A673 (cell line): ENCODE results near the gene A4GALT. TPM values are rescaled to one million over a fixed set of nuclear protein-coding genes. Genes with fewer than 3 reads are reported as not detected.
A peak's percentile ranks its signal among the peaks of the same experiment; 100 is the strongest.

Experiments used
- BruUV-seq: library from RNA; stranded (reverse); fragments of 400-500 nt; replicated peaks from 2 replicates; lab custom pipeline; 2021; lab: Mats Ljungman, UMichigan
- CTCF ChIA-PET: fragments of 300-600 bp; sonication (Branson Sonifier 250); formaldehyde crosslinking; loops from one replicate; lab custom pipeline; 2022; ENCODE audit warnings: antibody characterized with exemption; lab: Charles Lee
- POLR2A ChIA-PET: fragments of 300-600 bp; sonication (Branson Sonifier 250); formaldehyde crosslinking; loops from one replicate; lab custom pipeline; 2022; ENCODE audit warnings: antibody characterized with exemption; ENCODE audit not compliant: low non-redundant PET; lab: Charles Lee
- DNase-seq: peaks from one replicate; pipeline ENCODE4 v3.0.0-alpha.2; 2015; ENCODE audit warnings: low spot score
- H3K27ac ChIP-seq: fragments of 200-600 bp; sonication (generic); 2 replicates; pipeline ENCODE4 v1.5.1; 2016; ENCODE audit warnings: mixed run types, low read depth, mild to moderate bottlenecking, mixed read lengths, antibody characterized with exemption, low read length; ENCODE audit not compliant: poor library complexity, severe bottlenecking
- H3K27me3 ChIP-seq: fragments of 200-600 bp; sonication (generic); replicated peaks from 2 replicates; pipeline ENCODE4 v1.6.1; 2017; ENCODE audit warnings: mixed run types, low read depth, mild to moderate bottlenecking, mixed read lengths, antibody characterized with exemption, low read length; ENCODE audit not compliant: insufficient read depth, poor library complexity
- H3K36me3 ChIP-seq: fragments of 200-600 bp; sonication (generic); 2 replicates; pipeline ENCODE4 v1.6.1; 2016; ENCODE audit warnings: mixed run types, mild to moderate bottlenecking, mixed read lengths, antibody characterized with exemption, low read length; ENCODE audit not compliant: insufficient read depth, poor library complexity, severe bottlenecking
- H3K4me1 ChIP-seq: fragments of 200-600 bp; sonication (generic); 2 replicates; pipeline ENCODE4 v1.6.1; 2017; ENCODE audit warnings: mixed run types, mild to moderate bottlenecking, mixed read lengths, antibody characterized with exemption, low read length; ENCODE audit not compliant: insufficient read depth, poor library complexity, severe bottlenecking
- H3K4me3 ChIP-seq: fragments of 200-600 bp; sonication (generic); 2 replicates; pipeline ENCODE4 v1.5.1; 2016; ENCODE audit warnings: low read depth, mixed run types, mild to moderate bottlenecking, mixed read lengths, low read length; ENCODE audit not compliant: poor library complexity, severe bottlenecking
- H3K9me3 ChIP-seq: fragments of 200-600 bp; sonication (generic); 2 replicates; pipeline ENCODE4 v1.6.1; 2016; ENCODE audit warnings: mixed run types, low read depth, mild to moderate bottlenecking, mixed read lengths, antibody characterized with exemption, low read length; ENCODE audit not compliant: poor library complexity, severe bottlenecking
- EZH2 ChIP-seq: fragments of 200-600 bp; sonication (generic); IDR thresholded peaks from 2 replicates; pipeline ENCODE4 v1.6.1; 2017; ENCODE audit warnings: borderline replicate concordance, low read depth, mild to moderate bottlenecking, mixed read lengths, antibody characterized with exemption, low read length; ENCODE audit not compliant: poor library complexity, severe bottlenecking
- intact Hi-C: fragments of 100-400 bp; cut with micrococcal nuclease; formaldehyde crosslinking; loops from one replicate; pipeline ENCODE4 v1.10.0; 2022; ENCODE audit not compliant: unreplicated experiment
- total RNA-seq: library from RNA; stranded (reverse); gene quantifications from 2 replicates; pipeline ENCODE4 v1.2.3, GENCODE V29; 2021
- TF ChIP-seq, protein P1 (sequence below): fragments of 300-800, 200-600 bp; sonication (generic); conservative IDR thresholded peaks from 2 replicates; pipeline ENCODE4 v1.5.1; 2017; ENCODE audit warnings: low read depth, mild to moderate bottlenecking, antibody characterized with exemption, low read length, moderate library complexity, mixed read lengths

A4GALT gene
- total RNA-seq, 1 experiment from 2014 or later, result 21.9 TPM

- TF ChIP-seq, protein P1, sequence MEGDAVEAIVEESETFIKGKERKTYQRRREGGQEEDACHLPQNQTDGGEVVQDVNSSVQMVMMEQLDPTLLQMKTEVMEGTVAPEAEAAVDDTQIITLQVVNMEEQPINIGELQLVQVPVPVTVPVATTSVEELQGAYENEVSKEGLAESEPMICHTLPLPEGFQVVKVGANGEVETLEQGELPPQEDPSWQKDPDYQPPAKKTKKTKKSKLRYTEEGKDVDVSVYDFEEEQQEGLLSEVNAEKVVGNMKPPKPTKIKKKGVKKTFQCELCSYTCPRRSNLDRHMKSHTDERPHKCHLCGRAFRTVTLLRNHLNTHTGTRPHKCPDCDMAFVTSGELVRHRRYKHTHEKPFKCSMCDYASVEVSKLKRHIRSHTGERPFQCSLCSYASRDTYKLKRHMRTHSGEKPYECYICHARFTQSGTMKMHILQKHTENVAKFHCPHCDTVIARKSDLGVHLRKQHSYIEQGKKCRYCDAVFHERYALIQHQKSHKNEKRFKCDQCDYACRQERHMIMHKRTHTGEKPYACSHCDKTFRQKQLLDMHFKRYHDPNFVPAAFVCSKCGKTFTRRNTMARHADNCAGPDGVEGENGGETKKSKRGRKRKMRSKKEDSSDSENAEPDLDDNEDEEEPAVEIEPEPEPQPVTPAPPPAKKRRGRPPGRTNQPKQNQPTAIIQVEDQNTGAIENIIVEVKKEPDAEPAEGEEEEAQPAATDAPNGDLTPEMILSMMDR, result no peak
- no peak for TF ChIP-seq EZH2
- no TSS peak for BruUV-seq
- peaks cover 23% of the 10 kb centered on the region for H3K4me1 ChIP-seq
- no peaks in the 10 kb centered on the region for H3K36me3 ChIP-seq
- no peak for DNase-seq
- ChIA-PET CTCF (no interaction called here), POLR2A (no interaction called here)
- no peaks in the 10 kb centered on the region for H3K9me3 ChIP-seq
- intact Hi-C loops, result no loop called here
- peak overlapping the region; percentile 31 for H3K27ac ChIP-seq
- H3K27me3 ChIP-seq, result no peaks in the 10 kb centered on the region
- H3K4me3 ChIP-seq, result no peak overlapping the region
Measured at GRCh38 chr22:42699976-42700352, 20.7 kb downstream of the A4GALT start.

DNA sequence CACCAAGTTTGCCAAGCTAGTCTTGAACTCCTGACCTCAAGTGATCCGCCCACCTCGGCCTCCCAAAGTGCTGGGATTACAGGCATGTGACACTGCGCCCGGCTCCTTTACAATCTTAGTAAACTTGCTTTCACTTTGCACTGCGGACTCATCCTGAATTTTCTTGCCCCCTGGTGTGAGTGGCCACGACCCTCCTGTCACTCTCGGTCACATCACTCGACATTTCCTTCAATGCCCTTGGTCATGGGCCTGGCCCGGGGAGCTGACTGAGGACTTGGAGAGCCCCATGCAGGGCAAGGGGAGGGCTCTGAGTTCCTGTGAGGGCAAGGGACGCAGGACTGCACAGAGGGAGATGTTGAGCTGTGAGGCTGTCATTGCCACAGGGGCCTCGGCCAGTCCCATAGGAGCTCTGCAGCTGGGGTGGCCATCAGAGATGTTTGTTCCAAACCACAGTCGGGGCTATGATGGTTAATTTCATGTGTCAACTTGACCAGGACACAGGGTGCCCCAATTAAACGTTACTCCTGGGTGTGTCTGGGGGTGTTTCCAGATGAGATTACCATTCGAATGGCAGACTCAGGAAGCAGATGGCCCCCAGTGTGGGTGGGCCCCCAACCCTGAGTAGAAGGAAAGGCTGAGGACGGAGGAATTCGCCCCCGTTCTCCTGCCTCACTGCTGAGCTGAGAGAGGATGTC, 21.2 kb downstream of the A4GALT start:
- no peaks in the 10 kb centered on the region for H3K36me3 ChIP-seq
- H3K27ac ChIP-seq, result peak overlapping the region; percentile 31
- ChIA-PET CTCF (no interaction called here), POLR2A (no interaction called here)
- intact Hi-C loops, result no loop called here
- no peak for DNase-seq
- no peak overlapping the region for H3K4me3 ChIP-seq
- peaks cover 23% of the 10 kb centered on the region for H3K4me1 ChIP-seq
- H3K9me3 ChIP-seq, result no peaks in the 10 kb centered on the region
- no peaks in the 10 kb centered on the region for H3K27me3 ChIP-seq
- BruUV-seq, result no TSS peak
- TF ChIP-seq EZH2, result no peak
- TF ChIP-seq, protein P1, result no peak

DNA sequence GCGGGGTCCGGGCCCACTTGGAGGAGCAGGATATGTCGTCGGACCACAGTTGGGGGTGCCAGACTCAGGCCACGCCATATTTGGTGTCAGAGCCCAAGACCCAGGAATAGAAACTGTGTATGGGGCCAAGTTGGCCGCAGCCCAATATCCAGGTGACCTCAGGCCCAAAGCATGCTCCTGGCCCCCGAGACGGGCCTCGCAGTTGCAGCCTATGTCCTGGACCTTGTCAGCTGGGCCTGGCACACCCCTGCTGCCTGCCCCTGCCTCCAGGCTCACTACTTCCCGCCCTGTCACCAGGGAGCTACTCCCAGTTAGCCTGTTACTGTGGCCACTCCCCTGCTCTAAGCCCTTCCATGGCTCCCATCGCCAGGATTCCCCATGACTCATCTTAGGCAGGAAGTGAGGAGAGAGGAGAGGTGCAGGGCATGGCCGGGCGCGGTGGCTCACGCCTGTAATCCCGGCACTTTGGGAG, 23.1 kb downstream of the A4GALT start:
- no peak overlapping the region for H3K27ac ChIP-seq
- TF ChIP-seq, protein P1, result no peak
- no peak for TF ChIP-seq EZH2
- H3K4me3 ChIP-seq, result no peak overlapping the region
- H3K27me3 ChIP-seq, result no peaks in the 10 kb centered on the region
- H3K36me3 ChIP-seq, result no peaks in the 10 kb centered on the region
- ChIA-PET CTCF (no interaction called here), POLR2A (no interaction called here)
- no peaks in the 10 kb centered on the region for H3K9me3 ChIP-seq
- BruUV-seq, result no TSS peak
- DNase-seq, result no peak
- intact Hi-C loops, result no loop called here
- peaks cover 23% of the 10 kb centered on the region for H3K4me1 ChIP-seq
